D721Med (cell line): Measurements from ENCODE around the gene ST8SIA6.
A peak's percentile ranks its signal among the peaks of the same experiment; 100 is the strongest.
"Not testable (repeated sequence)": the region's sequence is repeated elsewhere in the genome, so short reads cannot be mapped to it uniquely, and the experiment has no call there.

Experiments
- DNase-seq: peaks from one replicate; pipeline ENCODE4 v3.0.0; 2011; ENCODE audit warnings: low spot score; ENCODE audit not compliant: insufficient read length
- FAIRE-seq: peaks from 2 replicates; lab custom pipeline; 2011; peaks lifted over from hg19 to GRCh38; lab: Jason Lieb, UNC
- CTCF ChIP-seq: IDR thresholded peaks from 2 replicates; pipeline ENCODE4 v1.5.1; 2012; ENCODE audit warnings: mild to moderate bottlenecking, control low read depth; ENCODE audit not compliant: insufficient read depth; ENCODE audit errors: missing control alignments

The ST8SIA6 gene

DNA sequence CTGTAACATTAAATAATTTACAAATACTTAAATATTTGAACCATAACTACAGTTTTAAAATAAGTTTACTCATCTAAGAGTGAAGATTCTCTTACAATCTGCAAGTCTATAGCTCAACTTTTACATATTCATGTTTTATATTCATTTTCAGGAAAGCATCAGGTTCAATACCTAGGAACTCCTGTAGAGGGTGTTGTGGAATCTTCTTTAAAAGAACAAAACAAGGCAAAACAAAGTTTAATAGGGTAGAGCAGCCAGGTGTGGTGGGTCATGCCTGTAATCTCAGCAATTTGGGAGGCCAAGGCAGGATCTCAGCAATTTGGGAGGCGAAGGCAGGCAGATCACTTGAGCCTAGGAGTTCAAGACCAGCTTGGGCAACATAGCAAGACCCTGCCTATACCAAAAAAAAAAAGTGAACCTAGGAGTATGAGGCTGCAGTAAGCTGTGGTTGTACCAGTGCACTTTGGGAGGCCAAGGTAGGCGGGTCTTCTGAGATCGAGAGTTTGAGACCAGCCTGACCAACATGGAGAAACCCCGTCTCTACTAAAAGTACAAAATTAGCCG is 45.1 kb downstream of the ST8SIA6 start:
- no peak for DNase-seq
- TF ChIP-seq CTCF = peak; percentile 8
- FAIRE-seq = no peak

DNA sequence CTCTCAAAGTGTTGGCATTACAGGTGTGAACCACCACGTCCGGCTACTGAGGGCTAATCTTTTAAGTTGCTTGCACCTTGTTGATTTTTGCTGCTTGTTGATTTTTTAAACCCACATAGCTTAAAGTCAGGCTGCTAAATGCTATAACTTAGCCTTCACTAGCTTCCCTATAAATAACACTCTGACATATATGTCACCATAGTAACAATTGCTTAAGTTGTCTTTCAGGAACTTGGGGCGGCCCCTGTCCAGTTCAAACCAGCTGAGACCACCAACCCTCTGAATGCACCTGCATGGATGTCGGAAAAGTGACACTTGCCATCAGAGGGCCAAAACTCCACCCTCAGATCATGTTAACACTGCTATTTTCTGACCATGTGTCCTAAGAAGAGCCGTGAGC is 47.3 kb downstream of the ST8SIA6 start:
- FAIRE-seq = no peak
- no peak for DNase-seq
- TF ChIP-seq CTCF = no peak

GRCh38 chr10:17406036-17406834 is 48.2 kb downstream of the ST8SIA6 start:
- DNase-seq = no peak
- TF ChIP-seq CTCF = no peak
- FAIRE-seq = no peak

DNA sequence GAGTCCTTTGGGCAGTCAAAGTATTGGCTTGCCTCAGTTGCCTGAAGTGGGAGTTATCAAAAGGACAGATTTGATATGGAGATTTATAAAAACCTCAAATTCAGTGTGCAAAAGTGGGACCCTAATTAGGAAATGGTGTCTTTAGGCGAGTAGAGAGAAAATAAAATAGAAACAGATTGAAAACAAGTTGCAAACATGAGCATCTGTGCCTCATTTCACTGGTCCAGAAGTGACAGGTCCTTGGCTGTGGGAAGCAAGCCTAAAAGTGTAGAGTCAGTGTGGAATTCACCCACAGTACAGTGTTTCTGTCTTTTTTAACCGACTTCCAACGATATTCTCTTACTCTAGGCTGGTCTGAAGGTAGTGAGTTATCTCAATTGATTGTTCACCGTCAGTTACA is 51.2 kb downstream of the ST8SIA6 start:
- no peak for FAIRE-seq
- no peak for DNase-seq
- TF ChIP-seq CTCF = no peak

- DNase-seq, FAIRE-seq: not testable (repeated sequence)
Observed at GRCh38 chr10:17402040-17402439, 52.4 kb downstream of the ST8SIA6 start.

- no peak for FAIRE-seq
- no peak for TF ChIP-seq CTCF
- DNase-seq = no peak
Observed at GRCh38 chr10:17396004-17396403, 58.4 kb downstream of the ST8SIA6 start.

DNA sequence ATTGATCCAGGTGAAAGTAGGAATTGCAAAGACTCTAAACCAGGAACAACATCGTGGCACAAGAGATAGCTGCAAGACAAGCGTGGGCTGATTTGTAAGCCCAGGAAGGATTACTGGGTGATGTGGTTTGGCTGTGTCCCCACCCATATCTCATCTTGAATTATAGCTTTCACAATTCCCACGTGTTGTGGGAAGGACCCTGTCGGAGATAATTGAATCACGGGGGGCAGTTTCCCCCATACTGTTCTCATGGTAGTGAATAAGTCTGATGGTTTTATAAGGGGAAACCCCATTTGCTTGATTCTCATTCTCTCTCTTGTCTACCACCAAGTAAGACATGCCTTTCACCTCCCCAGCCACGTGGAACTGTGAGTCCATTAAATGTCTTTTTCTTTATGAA is 59.5 kb downstream of the ST8SIA6 start:
- TF ChIP-seq CTCF = no peak
- no peak for DNase-seq
- no peak for FAIRE-seq
